ENCODE results near the gene NFIA.

NFIA gene

DNA sequence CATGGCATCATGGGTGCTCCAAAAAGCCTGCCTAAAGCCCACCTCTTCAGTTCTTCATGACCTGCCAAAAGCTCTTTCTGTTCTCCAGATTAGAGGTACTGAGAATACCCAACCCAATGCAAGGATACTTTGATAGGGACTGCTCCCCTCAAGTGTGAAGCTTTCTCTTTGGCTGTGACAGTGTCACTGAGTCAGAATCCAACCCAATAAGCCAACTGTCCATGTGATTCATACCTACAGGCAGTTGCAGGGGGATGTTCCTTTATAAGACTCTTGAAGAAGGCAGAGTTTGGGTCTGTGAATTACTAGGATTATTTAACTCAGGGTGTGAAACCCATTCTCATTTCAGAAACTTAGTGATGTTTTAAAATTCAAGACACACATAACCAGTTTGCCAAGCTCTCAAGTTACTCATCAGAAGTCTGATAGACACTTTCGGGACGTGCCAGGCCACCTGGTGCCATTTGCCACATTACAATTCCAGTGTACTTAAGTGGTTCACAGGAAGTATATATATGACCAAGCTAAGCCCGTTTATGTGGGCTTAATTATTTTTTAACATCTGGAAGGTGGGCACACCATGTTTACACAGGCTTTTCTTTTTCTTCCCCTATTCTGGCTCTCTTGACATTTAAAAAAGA, 265.8 kb downstream of the NFIA start:
- no peak for FAIRE-seq
- no peak for DNase-seq (ENCODE audit: insufficient read length)
- no peak for TF ChIP-seq POLR2A (IDR thresholded peaks at IDR 0.05; ENCODE audit: low read depth, low read length)
- no peak for TF ChIP-seq POLR2AphosphoS5 (IDR thresholded peaks at IDR 0.05; ENCODE audit: low read depth, low read length)
- no peak for TF ChIP-seq TAF1 (IDR thresholded peaks at IDR 0.05; ENCODE audit: borderline replicate concordance, low read depth, low read length)

DNA sequence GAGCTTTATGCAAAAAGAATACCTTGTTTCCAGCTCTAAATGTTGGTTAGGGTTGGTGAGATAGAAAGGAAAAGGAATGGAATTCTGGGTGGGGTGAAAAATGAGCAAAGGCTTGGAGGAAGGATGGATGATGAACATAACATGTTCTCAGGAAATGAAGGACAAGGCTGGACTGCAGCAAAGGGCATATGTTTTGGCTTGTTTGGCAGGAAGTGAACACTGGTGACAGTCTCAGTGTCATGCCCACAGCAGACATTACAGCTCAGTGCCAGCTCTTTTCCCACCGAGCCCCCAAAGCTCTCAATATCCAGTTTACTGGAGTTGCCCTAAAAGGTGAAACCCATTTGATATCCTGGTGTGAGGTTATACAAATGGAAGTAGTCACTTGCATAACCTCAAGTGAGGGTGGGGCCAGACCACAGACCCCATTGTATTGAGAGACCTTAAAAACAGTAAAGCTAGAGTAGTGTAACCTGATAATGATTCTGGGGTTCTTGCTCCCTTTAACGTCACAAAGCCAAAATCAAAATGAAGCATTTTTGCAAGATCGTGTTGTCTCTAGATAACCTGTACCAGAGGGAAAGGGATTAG, 270.6 kb downstream of the NFIA start:
- TF ChIP-seq TAF1 (IDR thresholded peaks at IDR 0.05; ENCODE audit: borderline replicate concordance, low read depth, low read length) (no peak), POLR2A (IDR thresholded peaks at IDR 0.05; ENCODE audit: low read depth, low read length) (no peak), POLR2AphosphoS5 (IDR thresholded peaks at IDR 0.05; ENCODE audit: low read depth, low read length) (no peak)

DNA sequence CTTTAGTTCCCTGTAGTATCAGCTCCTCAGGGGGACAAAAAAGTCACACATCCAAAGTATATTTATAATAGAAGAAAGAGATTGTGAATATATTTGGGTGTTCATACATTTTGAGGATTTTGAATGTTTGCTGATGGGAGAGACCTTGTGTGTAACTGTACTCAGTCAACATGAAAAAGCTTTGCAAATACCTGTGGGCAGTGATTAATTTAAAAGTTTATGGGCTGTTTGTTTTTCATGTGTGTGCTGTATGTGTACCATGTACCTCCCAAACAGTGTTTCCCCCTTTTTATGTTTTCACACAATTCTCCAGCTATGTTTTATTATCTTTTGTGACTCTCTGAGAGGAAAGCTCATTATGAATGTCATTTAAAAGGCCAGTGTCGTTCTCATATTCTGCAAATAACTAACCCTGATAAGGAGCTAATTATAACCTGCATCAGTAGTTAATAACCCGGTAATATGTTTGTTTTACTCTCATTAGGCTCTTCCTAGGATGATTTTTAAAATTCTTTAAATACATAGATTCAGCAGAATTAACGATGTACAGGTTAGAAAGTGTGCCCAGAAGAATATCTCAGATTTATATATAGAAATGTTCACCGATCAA, 271.5 kb downstream of the NFIA start:
- TF ChIP-seq POLR2AphosphoS5 (IDR thresholded peaks at IDR 0.05; ENCODE audit: low read depth, low read length) (no peak), POLR2A (IDR thresholded peaks at IDR 0.05; ENCODE audit: low read depth, low read length) (no peak), TAF1 (IDR thresholded peaks at IDR 0.05; ENCODE audit: borderline replicate concordance, low read depth, low read length) (no peak)
- no peak for FAIRE-seq
- no peak for DNase-seq (ENCODE audit: insufficient read length)

More for the DNA sequence above, 270.6 kb downstream of the NFIA start:
- no peak for DNase-seq (ENCODE audit: insufficient read length)
- FAIRE-seq = no peak

DNA sequence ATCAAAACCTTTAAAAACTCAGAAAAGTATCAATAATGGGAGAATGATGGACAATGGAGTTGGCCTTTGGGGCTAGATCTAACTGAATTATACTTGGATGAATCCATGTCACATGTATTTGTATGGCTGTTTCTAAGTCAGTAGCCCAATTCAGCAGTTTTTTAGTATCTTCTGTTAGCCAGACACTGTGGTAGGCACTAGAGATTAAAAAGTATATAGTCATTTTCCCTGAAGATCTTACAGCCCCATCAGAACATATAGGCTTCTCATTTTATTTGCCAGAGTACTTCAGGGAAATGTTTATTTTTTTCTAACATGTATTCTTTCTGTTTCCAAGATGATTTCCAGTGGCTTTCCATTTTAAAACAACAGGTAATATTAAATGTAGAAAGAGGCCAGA, 273.7 kb downstream of the NFIA start:
- TF ChIP-seq POLR2AphosphoS5 (IDR thresholded peaks at IDR 0.05; ENCODE audit: low read depth, low read length) (no peak), POLR2A (IDR thresholded peaks at IDR 0.05; ENCODE audit: low read depth, low read length) (no peak), TAF1 (IDR thresholded peaks at IDR 0.05; ENCODE audit: borderline replicate concordance, low read depth, low read length) (no peak)
- DNase-seq (ENCODE audit: insufficient read length) (no peak), FAIRE-seq (no peak)

DNA sequence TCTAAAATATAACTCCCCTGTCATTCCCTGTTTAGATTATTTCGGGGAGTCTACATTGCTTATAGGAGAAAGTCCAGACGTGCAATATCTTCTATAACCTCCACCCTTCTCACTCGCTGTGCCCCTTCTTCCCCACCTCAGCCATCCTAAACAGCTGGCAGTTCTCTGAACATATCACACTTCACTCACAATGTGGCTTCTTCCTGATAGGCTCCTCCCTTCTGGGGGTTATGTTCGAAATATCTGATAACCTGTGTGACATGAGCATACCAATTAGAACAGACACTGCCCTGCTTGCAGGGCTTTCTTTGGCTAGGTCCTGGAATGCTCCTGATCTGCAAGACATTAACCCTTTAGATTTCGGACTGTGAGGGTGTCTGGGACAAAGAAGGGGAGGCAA, 274.6 kb downstream of the NFIA start:
- FAIRE-seq = no peak
- DNase-seq (ENCODE audit: insufficient read length) = no peak
- no peak for TF ChIP-seq POLR2A (IDR thresholded peaks at IDR 0.05; ENCODE audit: low read depth, low read length)
- TF ChIP-seq TAF1 (IDR thresholded peaks at IDR 0.05; ENCODE audit: borderline replicate concordance, low read depth, low read length) = no peak
- no peak for TF ChIP-seq POLR2AphosphoS5 (IDR thresholded peaks at IDR 0.05; ENCODE audit: low read depth, low read length)

DNA sequence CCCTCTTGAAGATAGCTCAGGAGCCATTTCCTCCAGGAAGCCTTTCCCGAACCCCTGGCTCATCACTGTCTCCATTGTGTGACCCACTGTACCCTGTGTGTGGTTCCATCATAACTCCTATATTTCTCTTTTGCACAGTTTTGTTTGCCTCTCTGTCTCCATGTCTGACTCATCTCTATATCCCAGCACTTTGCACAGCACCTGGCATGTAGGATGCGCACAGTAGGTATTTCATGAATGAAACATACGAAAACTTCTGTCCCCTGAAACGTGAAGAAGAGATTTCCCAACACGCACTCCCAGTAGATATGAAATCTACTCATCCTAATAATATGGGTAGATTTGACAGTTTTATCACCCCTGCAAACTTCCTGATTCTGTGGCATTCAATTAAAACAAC, 275.2 kb downstream of the NFIA start:
- no peak for DNase-seq (ENCODE audit: insufficient read length)
- TF ChIP-seq POLR2AphosphoS5 (IDR thresholded peaks at IDR 0.05; ENCODE audit: low read depth, low read length) = no peak
- no peak for TF ChIP-seq TAF1 (IDR thresholded peaks at IDR 0.05; ENCODE audit: borderline replicate concordance, low read depth, low read length)
- no peak for TF ChIP-seq POLR2A (IDR thresholded peaks at IDR 0.05; ENCODE audit: low read depth, low read length)
- FAIRE-seq = no peak

DNA sequence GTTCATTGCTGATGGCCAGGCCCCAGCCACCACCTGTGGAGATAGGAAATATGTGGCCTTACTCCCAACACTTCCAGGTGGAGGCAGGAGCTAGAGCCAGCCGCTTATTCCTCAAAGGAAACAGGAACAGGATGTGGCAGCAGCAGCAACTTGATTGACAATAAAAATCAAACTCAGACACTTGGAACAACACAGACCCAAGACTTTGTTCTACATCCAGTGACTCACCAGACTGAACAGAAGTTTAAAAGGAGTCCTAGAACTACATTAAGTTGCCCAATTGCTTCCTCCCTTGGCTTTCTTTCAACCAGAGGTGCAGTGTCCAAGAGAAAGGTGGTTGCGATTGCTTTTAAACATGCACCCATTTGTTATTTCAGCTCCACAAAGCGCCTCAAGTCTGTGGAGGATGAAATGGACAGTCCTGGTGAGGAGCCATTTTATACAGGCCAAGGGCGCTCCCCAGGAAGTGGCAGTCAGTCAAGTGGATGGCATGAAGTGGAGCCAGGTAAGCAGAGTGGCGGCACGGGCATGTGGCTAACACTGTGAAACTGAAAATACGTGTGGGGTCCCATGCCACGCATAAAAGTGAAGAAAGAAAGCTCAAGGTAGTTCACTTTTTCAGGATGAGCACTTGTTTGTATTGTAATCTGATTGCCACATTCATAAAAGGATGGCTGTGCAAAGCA, 276.6 kb downstream of the NFIA start:
- no peak for FAIRE-seq
- TF ChIP-seq POLR2AphosphoS5 (IDR thresholded peaks at IDR 0.05; ENCODE audit: low read depth, low read length) (no peak), TAF1 (IDR thresholded peaks at IDR 0.05; ENCODE audit: borderline replicate concordance, low read depth, low read length) (no peak), POLR2A (IDR thresholded peaks at IDR 0.05; ENCODE audit: low read depth, low read length) (no peak)
- no peak for DNase-seq (ENCODE audit: insufficient read length)

DNA sequence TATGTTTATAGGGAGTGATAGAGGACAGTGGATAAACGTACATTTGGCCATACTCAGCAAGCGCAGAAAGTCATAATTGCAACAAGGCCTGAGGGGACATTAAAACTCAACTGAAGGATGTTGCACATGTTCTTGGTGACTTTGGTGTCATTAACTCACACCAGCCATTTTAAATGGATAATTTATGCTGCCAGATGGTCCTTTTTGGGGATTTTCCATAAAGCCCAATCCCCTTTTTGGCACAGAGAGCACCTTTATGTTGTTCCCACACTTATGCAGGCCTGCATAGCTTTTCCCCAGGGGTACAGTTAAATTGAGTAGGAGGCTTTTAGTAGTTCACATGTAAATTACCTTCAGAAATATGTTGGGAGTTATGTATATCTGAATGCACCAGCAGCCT, 279.6 kb downstream of the NFIA start:
- no peak for DNase-seq (ENCODE audit: insufficient read length)
- no peak for FAIRE-seq

DNA sequence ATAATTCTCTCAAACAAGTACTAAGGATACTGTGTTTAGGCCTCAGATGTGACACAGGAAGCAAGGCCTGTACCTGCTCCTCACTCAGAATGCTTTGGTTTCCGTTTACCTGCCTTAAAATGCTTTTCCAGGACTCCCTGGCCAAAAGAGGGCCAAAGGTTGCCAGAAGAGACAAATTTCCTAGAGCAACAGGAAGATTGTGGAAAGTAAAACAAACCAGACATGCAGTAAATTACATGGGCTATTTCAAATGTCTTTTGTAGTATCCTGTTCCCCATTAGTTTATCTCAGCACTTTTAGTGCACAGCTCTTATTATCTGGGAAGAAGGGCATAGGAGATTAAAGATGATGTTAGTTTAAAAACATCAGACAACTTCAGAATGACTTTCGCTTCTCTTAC, 280.0 kb downstream of the NFIA start:
- TF ChIP-seq POLR2AphosphoS5 (IDR thresholded peaks at IDR 0.05; ENCODE audit: low read depth, low read length) = no peak
- no peak for TF ChIP-seq TAF1 (IDR thresholded peaks at IDR 0.05; ENCODE audit: borderline replicate concordance, low read depth, low read length)
- no peak for DNase-seq (ENCODE audit: insufficient read length)
- FAIRE-seq = no peak

More for the DNA sequence above, 279.6 kb downstream of the NFIA start:
- no peak for TF ChIP-seq TAF1 (IDR thresholded peaks at IDR 0.05; ENCODE audit: borderline replicate concordance, low read depth, low read length)
- TF ChIP-seq POLR2A (IDR thresholded peaks at IDR 0.05; ENCODE audit: low read depth, low read length) = no peak
- TF ChIP-seq POLR2AphosphoS5 (IDR thresholded peaks at IDR 0.05; ENCODE audit: low read depth, low read length) = no peak

DNA sequence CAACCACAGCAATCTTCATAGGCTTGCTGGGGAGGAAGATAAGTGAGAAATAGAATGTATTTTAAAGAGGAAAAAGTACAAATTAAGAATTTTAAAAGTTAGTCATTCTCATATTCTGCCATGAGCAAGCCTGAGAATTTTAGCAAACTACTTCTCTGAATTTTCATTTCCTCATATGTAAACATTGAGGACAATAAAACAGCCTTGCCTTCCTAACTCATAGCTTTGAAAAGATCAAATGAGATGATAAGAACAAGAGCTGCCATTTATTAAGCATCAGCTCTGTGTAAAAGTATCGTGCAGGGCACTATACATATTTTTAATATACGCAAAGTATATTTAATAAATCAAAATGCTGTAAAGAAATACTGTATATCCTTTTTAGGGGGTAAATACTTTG, 286.0 kb downstream of the NFIA start:
- DNase-seq (ENCODE audit: insufficient read length) = no peak
- TF ChIP-seq POLR2AphosphoS5 (IDR thresholded peaks at IDR 0.05; ENCODE audit: low read depth, low read length) = no peak
- TF ChIP-seq POLR2A (IDR thresholded peaks at IDR 0.05; ENCODE audit: low read depth, low read length) = no peak
- no peak for TF ChIP-seq TAF1 (IDR thresholded peaks at IDR 0.05; ENCODE audit: borderline replicate concordance, low read depth, low read length)
- no peak for FAIRE-seq

DNA sequence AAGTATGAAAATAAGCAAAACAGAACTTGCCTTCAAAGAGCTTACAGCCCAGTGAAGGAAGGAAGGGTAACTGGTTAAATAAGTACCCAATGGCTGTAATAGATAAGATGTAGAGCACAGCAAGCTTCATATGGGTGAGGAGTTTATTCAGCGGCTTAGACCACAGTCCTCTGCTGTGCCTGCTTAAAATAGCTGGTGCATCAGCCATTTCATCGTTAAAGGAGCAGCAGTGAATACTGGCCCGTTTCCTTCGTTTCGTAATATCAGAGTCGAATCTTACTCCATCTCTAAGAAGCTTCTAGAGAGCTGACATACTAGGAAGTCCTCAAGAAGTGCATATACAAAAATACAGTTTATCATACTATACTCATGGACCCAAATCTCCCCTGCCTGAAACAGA, 286.5 kb downstream of the NFIA start:
- FAIRE-seq (no peak), DNase-seq (ENCODE audit: insufficient read length) (no peak)
- no peak for TF ChIP-seq TAF1 (IDR thresholded peaks at IDR 0.05; ENCODE audit: borderline replicate concordance, low read depth, low read length)
- TF ChIP-seq POLR2AphosphoS5 (IDR thresholded peaks at IDR 0.05; ENCODE audit: low read depth, low read length) = no peak
- TF ChIP-seq POLR2A (IDR thresholded peaks at IDR 0.05; ENCODE audit: low read depth, low read length) = no peak

Measured in GM12892 (cell line).